Measurements from ENCODE around the gene RMDN3.

RMDN3 gene

GRCh38 chr15:40688932-40689799 lies 65.9 kb downstream of the RMDN3 start:
- no peak for DNase-seq

Measured in activated CD4-positive, alpha-beta T cell treated with anti-CD3 and anti-CD28 coated beads, Interleukin-2, Interleukin-6, amounts not matched to agents 100 ng/mL and 50 ng/mL, durations not matched to agents 16 hours and 8 hours (primary cell).